ENCODE data around the gene GRAMD4.

The GRAMD4 gene

GRCh38 chr22:46655861-46656608 lies 35.8 kb downstream of the GRAMD4 start:
- no peak for DNase-seq (ENCODE audit: low read depth, low spot score)

- no peak for DNase-seq (ENCODE audit: low read depth, low spot score)
Measured at GRCh38 chr22:46656856-46657654, 36.9 kb downstream of the GRAMD4 start.

- no peak for DNase-seq (ENCODE audit: low read depth, low spot score)
Measured at GRCh38 chr22:46657655-46657953, 37.4 kb downstream of the GRAMD4 start.

GRCh38 chr22:46657996-46658947 lies 38.1 kb downstream of the GRAMD4 start:
- no peak for DNase-seq (ENCODE audit: low read depth, low spot score)

- DNase-seq (ENCODE audit: low read depth, low spot score), result no peak
Measured at GRCh38 chr22:46659059-46659790, 39.0 kb downstream of the GRAMD4 start.

- DNase-seq (ENCODE audit: low read depth, low spot score), result no peak
Measured at GRCh38 chr22:46659791-46660186, 39.6 kb downstream of the GRAMD4 start.

GRCh38 chr22:46660604-46661201 lies 40.5 kb downstream of the GRAMD4 start:
- no peak for DNase-seq (ENCODE audit: low read depth, low spot score)

GRCh38 chr22:46661221-46661851 lies 41.1 kb downstream of the GRAMD4 start:
- no peak for DNase-seq (ENCODE audit: low read depth, low spot score)

- no peak for DNase-seq (ENCODE audit: low read depth, low spot score)
Measured at GRCh38 chr22:46662226-46662625, 42.0 kb downstream of the GRAMD4 start.

- no peak for DNase-seq (ENCODE audit: low read depth, low spot score)
Measured at GRCh38 chr22:46663001-46663400, 42.8 kb downstream of the GRAMD4 start.

GRCh38 chr22:46663436-46664100 lies 43.4 kb downstream of the GRAMD4 start:
- DNase-seq (ENCODE audit: low read depth, low spot score), result no peak

GRCh38 chr22:46664301-46664855 lies 44.2 kb downstream of the GRAMD4 start:
- DNase-seq (ENCODE audit: low read depth, low spot score), result no peak

GRCh38 chr22:46665151-46665695 lies 45.0 kb downstream of the GRAMD4 start:
- DNase-seq (ENCODE audit: low read depth, low spot score), result no peak

- DNase-seq (ENCODE audit: low read depth, low spot score), result no peak
Measured at GRCh38 chr22:46665751-46666280, 45.6 kb downstream of the GRAMD4 start.

GRCh38 chr22:46666577-46667244 lies 46.5 kb downstream of the GRAMD4 start:
- DNase-seq (ENCODE audit: low read depth, low spot score), result no peak

- no peak for DNase-seq (ENCODE audit: low read depth, low spot score)
Measured at GRCh38 chr22:46667245-46667623, 47.0 kb downstream of the GRAMD4 start.

- DNase-seq (ENCODE audit: low read depth, low spot score), result no peak
Measured at GRCh38 chr22:46668116-46668515, 47.9 kb downstream of the GRAMD4 start.

- no peak for DNase-seq (ENCODE audit: low read depth, low spot score)
Measured at GRCh38 chr22:46669201-46669600, 49.0 kb downstream of the GRAMD4 start.
